Erythroblast (primary cell): ENCODE measurements around the gene MYO15B.
"Not testable (repeated sequence)": the region's sequence is repeated elsewhere in the genome, so short reads cannot be mapped to it uniquely, and the experiment has no call there.

Experiments
- GATA1 ChIP-seq: IDR thresholded peaks from 2 replicates; pipeline ENCODE4 v1.6.1; 2011; ENCODE audit warnings: low read depth, mild to moderate bottlenecking, control low read depth, low read length, moderate library complexity
- POLR2A ChIP-seq: IDR thresholded peaks from 2 replicates; pipeline ENCODE4 v1.6.1; 2011; ENCODE audit warnings: mild to moderate bottlenecking, low read length

GRCh38 chr17:75583197-75583596, 4.4 kb upstream of the MYO15B start:
- TF ChIP-seq POLR2A, GATA1: not testable (repeated sequence)
